CD4-positive, alpha-beta T cell treated with Interleukin-6 at 100 ng/mL for 8 hours (primary cell): ENCODE measurements around the gene SLC39A13.
A peak's percentile ranks its signal among the peaks of the same experiment; 100 is the strongest.

ENCODE experiments used
- DNase-seq: peaks from one replicate; pipeline ENCODE4 v3.0.0-alpha.2; 2020; ENCODE audit warnings: mixed read lengths, low spot score

Gene SLC39A13

GRCh38 chr11:47403135-47403534, 5.3 kb upstream of the SLC39A13 start:
- DNase-seq, result no peak

- DNase-seq, result no peak
These were observed 4.8 kb upstream of the SLC39A13 start for GRCh38 chr11:47403571-47403970.

DNA sequence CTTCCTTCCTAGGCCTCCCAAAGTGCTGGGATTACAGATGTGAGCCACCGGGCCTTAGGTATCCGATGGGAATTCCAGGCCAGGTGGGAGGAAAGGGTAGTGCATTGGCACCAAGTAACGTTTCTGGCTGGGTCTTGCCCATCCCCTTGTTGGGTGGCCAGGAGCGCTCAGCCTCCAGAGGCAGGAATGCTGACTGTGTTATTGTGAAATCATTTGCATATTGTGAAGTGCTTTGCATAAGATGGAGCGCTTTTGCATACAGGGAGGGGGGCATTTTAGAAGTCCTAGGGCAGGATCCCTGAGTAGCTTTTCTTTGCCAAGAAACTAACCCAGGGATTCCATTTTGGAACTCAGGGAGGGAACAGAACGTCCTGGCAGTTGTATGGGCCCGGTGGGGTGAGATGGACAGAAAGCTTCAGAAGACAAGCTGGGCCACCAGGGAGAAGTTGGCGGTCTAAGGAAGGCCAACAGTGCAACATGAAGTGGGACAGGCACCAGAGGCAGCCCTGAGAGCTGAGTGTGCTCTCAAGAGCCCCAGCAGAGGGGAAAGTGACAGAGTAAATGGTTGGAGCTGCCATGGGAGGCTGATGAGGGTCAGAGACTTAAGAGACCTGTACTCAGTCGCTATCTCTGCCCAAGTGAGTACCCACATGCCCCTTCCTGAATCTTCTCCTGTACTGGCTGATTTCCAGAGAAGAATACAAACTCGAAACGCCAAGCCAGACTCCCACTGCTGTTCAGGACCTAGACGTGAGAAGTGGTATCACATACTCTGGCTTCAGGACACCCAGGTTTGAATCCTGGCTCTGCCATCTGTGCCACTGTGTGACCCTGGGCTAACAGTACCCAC, 1.3 kb upstream of the SLC39A13 start:
- no peak for DNase-seq

DNA sequence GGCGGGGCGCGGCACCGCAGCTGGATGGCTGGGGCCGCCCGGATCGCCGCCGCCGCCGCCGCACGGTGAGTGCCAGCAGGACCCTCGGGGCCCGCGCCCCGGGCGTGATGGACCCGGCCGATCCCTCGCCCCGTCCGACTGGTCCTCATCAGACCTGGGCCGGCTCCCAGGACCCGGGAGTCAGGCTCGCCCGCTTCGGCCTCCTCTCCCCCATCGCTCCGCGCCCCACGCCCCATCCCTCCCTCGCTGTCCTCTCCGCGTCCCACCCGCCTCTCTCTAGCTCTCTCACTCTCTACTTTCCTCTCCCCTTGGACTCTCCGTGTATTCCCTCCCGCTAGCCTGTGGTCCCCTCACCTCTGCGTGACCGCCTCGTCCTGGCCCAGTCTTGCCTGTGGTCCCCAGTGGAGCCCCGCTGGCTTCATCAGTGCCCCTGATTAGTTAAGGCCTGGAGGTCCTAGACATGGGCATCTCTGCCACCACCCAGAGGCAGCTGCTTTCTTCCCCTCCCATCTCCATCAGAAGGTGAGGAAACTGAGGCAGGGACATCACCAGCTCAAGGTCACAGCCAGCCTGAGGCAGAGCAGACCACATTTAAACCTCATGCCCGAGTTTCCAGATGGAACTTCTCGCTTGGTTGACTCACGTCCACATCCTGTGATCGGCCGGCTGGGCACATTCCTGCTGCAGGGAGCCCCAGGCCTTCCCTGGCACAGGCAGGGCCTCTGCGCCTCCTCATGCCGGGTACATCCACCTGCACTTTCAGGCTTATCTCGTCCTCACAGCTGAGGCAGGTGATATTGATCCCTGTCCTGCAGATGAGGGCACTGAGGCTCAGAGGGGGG, 429 bp downstream of the SLC39A13 start:
- DNase-seq, result no peak

- no peak for DNase-seq
These were observed 1.3 kb downstream of the SLC39A13 start for GRCh38 chr11:47409440-47410369.

- DNase-seq, result no peak
These were observed 2.2 kb downstream of the SLC39A13 start for GRCh38 chr11:47410370-47411264.

GRCh38 chr11:47411884-47412746, 3.7 kb downstream of the SLC39A13 start:
- peak; percentile 46 for DNase-seq

GRCh38 chr11:47413351-47413750, 5.0 kb downstream of the SLC39A13 start:
- no peak for DNase-seq

DNA sequence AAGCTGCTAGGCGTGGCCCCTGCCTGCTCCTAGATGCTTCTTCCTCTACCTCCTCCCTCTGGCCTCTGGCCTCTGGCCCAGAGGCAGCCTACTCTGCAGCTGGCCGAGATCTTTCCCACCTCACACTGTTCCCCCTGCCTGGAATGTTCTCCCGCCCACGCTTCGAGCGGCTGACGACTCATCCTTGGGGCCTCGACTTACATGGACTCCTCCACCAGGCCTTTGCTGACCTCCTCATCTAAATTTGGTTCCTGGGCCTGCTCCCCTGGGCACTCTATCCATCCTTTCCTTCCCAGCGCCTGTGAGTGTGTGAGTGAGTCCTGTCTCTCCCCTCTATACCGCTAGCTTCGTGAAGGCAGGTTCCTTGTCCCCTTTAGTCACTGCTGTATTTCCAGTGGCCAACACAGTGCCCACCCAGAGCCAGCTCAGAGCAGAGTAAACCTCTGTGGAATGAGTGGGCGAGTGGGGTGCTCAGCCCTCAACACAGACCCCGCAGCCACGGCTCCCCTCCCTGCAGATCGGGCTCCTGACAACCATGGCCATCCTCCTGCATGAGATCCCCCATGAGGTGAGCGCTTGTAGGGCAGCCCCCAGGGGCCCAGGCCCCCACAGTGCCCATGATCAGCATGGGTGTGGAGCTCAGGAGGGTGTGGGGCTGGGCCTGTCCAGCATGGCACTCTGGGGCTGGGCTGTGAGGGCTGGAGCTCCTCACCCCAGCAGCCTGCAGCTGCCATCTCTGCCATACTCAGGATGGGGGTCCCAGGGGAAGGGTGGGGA, 5.7 kb downstream of the SLC39A13 start:
- no peak for DNase-seq

- no peak for DNase-seq
These were observed 6.3 kb downstream of the SLC39A13 start for GRCh38 chr11:47414685-47415070.

- DNase-seq, result no peak
These were observed 6.9 kb downstream of the SLC39A13 start for GRCh38 chr11:47415091-47415854.

DNA sequence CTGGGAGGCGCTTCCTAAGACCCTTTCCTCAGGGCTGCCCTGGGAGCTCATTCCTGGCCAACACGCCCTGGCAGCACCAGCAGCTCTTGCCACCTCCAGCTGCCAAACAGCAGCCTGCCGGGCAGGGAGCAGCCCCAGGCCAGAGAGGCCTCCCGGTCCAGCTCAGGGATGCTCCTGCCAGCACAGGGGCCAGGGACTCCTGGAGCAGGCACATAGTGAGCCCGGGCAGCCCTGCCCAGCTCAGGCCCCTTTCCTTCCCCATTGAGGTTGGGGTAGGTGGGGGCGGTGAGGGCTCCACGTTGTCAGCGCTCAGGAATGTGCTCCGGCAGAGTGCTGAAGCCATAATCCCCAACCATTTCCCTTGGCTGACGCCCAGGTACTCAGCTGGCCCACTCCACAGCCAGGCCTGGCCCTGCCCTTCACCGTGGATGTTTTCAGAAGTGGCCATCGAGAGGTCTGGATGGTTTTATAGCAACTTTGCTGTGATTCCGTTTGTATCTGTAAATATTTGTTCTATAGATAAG, 7.6 kb downstream of the SLC39A13 start:
- no peak for DNase-seq

DNA sequence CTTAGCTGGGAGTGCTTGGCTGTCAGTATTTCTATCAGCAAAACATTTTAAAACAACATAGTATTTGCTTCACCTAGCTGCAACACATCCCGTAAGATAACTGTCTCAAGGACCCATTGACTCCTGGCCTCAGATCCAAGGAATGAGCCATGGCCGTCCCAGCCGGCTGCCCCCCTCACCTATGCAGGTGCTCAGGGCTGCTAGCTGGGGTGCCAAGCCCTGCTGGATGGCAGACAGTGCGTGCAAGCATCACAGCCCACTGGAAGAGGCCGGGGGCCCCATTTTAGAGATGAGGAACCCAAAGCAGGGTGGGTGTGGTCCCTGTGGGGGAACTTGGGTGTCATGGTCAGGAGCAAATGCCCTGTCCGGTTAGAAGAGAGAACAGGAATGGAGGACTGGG, 9.3 kb downstream of the SLC39A13 start:
- no peak for DNase-seq

GRCh38 chr11:47418454-47419259, 10.3 kb downstream of the SLC39A13 start:
- no peak for DNase-seq

DNA sequence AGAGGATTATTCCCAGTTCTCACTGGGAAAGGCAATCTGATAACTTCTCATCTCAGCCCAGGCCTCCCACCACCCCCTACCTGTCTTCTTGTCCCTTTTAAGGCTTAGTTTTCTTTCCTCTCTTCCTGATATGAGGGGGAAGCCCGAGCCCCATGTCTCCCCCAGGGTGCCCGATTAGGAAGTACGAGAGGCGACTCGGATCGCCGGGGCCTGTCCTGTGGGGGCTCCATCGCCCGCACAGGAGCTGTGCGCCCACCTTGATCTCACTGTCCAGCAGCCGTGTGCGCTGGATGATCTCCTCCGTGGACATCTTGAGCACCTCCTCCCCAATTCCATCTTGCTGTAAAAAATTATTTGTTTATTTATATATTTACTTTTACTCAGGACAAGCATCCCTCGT, 17.2 kb downstream of the SLC39A13 start:
- no peak for DNase-seq

DNA sequence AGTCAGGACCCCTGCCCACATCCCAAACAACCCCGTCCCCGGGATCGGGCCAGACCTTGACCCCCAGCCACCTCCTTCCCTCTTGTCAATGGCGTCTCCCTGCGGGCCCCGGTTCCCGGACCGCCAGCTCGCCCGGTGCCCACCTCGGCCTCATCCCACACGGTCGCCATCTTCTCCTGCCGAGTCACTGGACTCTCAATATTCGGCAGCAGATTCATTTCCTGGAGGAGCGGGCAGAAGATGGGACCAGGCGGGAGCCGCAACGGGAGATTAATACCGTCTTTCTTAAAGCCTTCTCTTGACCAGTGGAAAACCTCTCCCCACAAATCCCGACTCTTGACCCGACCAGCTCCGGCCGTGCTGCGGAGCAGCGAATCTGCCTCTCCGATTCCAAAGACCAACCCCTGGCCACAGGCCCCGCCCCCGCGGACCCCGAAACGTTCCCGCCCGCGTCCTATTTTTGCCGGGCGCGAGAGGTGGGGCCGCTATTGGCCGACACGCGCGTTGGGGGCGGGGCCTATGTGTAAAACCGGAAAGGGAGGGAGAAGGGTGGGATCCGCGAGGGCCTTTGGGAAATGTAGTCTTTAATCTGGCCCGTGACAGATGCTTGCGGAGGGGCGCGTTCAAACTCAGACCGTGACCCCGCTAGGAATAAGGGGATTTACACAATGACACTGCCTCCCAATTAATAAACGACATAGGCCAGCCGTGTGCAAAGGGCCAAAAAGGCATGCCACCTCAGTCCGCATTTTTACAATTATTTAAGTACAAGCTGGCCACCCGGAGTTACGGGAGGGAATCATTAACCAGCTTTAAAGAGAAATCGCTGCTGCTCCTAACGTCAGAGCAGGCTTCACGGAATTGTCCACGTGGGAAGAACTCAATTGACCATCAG, 17.9 kb downstream of the SLC39A13 start, which contains the start of gene PSMC3:
Gene PSMC3, minus strand, starts transcription at position 378 of the 895 bp plus-strand sequence. Its CDS starts 160 bp downstream, at position 218.
- DNase-seq, result peak; percentile 96
